NCI-H1694 treated with DMSO at 0.1 percent for 48 hours (cell line): ENCODE data around the gene TLR4.

Source experiments
- DNase-seq: peaks from one replicate; lab custom pipeline; 2025; lab: John Stamatoyannopoulos, UW

The TLR4 gene

GRCh38 chr9:117704024-117704575 lies at the start of gene TLR4:
TLR4 (plus strand) TSS chr9:117704403; CDS start chr9:117704473, 70 bp downstream.
- DNase-seq = no peak

- no peak for DNase-seq
Measured at GRCh38 chr9:117656002-117656401, 48.2 kb upstream of the TLR4 start.

DNA sequence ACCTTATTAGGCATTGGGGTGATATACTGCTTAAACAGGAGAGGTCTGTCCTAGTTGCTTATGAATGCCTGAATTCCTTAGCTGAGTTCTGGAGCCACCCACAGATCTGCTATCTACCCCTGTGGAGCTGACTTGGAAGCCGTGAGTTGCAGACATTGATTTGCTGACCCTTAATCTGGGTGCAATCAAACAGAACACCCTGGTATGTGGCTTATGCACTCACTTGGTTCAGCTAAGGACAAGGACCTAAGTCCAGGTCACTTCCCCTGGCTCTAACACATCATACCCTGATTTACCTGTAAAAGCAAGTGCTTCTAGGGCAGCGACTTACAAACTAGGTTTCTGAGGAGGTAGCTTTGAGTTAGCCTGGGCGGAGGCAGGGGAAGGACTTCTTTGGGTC lies 41.6 kb upstream of the TLR4 start:
- DNase-seq = no peak

DNA sequence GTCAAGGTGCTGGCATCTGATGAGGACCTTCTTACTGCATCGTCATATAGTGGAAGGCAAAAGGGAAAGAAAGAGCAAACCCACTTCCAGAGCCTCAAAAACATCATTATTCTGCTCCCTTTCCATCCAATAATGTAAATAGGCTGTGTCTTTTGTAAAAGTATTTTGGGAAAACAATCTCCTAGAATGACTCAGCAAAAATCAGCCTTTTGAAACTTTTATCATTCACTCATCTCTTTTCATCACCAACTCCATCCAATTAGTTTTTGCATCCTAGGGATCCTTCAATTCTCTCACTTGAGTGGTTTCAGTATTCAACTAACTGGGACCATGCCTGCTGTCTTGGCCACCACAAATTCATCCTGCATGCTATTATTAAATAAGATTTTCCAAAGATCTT lies 39.8 kb upstream of the TLR4 start:
- no peak for DNase-seq

- DNase-seq = no peak
Measured at GRCh38 chr9:117665601-117666385, 38.4 kb upstream of the TLR4 start.

- DNase-seq = no peak
Measured at GRCh38 chr9:117671468-117671867, 32.7 kb upstream of the TLR4 start.

DNA sequence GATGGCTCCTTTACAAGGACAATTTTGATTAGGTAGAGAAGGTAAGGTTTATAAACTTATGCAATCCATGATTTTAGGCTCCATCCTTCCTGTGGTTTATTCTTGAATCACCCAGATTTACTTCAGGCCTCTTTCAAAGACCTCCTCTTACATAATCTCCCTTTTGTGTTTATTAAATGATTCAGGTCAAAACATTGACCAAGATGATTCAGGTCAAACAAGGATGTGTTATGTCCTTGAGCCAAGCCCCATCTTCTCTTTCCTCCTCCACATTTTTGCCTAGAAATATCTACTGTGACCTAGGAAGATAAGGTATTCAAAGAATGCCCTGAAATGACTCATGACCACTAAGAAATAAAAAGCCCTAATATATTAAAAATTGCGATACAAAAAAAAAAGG lies 31.8 kb upstream of the TLR4 start:
- no peak for DNase-seq

- no peak for DNase-seq
Measured at GRCh38 chr9:117677572-117677971, 26.6 kb upstream of the TLR4 start.

- DNase-seq = no peak
Measured at GRCh38 chr9:117678871-117679270, 25.3 kb upstream of the TLR4 start.

GRCh38 chr9:117679416-117679815 lies 24.8 kb upstream of the TLR4 start:
- DNase-seq = no peak

DNA sequence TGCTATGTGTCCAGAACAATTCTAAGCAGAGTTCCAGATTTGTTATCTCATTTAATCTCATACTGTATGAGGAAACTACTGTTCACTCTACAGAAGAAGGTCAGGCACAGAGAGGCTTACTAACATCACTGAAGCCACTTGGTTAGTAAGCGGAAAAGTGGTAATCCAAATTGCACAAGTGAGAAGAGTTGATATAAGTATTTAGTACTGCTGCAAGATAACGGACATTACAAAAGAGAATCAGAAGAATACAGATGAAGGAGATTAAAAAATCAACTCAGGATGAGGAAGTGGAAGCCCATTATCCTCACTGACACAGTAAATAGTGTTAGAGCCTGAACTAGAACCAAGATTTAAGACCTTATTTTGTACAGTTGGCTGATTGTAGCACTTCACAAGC lies 22.3 kb upstream of the TLR4 start:
- no peak for DNase-seq

DNA sequence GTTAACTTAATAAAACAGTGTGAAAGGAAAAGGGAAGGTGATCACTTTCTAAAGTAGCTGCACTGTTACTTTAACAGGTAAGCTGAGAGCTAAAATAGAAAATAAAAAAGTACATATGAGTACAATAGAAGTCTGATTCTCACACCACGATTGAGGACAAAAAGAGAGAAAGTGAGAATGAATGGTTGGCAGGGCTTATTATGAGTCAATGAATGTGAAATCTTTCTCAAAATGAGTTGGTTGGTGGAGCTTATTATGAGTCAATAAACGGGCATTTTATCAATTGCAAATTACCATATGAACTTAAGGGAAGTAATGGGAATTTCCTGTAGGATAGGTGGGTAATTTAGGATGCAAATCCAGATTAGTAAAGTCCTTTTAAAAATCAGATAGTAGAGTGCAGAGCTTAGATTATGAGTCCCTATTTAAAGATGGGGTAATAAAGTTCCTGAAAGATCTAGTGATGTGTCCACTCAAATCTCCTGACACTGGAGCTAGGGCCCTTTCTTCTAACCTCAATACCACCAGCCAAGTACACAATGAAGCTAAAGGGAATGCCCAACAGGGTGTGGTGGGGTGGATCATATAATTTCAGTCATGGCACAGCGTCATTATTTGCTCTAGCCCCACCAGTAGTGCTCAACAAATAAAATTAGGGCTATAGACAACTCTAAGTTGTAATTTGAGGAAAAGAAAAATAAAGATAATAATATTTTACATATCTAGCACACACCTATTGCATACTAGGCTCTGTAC lies 21.1 kb upstream of the TLR4 start:
- no peak for DNase-seq

DNA sequence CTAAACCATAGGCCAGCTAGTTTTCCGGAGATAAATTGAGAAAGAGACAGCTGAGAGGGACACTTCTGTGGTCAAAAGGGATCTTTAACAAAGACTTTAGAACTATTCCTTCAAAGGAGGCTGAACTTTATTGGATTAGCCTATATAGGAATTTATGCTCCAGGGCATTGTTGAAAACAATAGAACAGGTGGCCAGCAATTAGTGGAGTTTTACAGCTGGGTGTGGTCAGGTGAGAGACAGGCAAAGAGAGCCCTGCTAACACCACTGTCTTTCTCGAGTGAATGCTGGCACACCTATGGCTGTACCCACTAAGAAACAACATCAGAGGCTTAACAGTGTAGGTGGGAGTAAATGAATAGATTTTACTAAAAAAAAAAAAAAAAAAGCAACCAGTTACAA lies 16.7 kb upstream of the TLR4 start:
- DNase-seq = no peak

DNA sequence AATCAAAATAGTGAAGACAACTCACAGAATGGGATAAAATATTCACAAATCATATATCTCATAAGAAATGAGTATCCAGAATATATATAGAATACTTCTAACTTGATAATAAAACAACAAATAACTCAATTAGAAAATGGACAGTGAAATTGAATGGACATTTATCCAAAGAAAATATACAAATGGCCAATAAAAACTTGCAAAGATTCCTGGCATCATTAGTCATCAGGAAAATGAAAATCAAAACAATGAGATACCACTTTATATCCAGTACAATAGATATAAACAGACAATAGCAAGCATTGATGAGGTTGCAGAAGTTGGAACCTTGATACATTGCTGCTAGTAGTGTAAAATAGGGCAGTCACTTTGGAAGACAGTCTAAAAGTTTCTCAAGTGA lies 12.8 kb upstream of the TLR4 start:
- DNase-seq = no peak

- no peak for DNase-seq
Measured at GRCh38 chr9:117696154-117696553, 8.0 kb upstream of the TLR4 start.

DNA sequence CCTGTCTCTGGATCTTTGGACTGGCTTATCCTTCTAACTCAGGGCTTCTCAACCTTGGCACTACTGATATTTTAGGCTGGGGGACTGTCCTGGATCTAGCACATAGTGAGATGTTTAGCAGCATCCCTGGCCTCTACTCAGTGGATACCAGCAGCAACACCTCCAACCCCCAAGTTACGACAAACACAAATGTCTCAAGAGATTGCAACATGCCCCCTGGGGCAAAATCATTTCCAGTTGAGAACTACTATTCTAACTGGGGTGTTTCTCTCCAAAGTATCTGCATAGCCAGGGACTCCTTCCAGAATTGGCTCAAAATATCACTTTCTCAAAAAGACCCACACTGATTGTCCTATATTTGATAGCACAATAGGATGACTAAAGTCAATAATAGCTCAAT lies 7.2 kb upstream of the TLR4 start:
- DNase-seq = no peak

DNA sequence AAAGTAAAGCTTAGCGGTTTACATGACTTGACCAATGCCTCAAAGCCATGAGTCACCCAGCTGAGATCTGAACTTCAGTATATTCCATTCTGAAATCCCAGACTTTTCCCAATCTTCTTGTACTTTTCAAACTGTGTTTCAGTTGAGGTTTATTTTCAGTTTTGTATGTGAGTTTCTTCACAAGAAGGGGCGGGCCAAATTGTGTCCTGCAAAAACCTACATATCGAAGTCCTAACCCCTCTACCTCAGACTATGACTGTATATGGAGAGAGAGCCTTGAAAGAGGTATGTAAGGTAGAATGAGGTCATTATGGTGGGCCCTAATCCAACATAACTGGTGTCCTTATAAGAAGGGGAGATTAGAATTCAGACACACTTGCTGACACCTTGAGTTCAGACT lies 666 bp upstream of the TLR4 start:
- no peak for DNase-seq

DNA sequence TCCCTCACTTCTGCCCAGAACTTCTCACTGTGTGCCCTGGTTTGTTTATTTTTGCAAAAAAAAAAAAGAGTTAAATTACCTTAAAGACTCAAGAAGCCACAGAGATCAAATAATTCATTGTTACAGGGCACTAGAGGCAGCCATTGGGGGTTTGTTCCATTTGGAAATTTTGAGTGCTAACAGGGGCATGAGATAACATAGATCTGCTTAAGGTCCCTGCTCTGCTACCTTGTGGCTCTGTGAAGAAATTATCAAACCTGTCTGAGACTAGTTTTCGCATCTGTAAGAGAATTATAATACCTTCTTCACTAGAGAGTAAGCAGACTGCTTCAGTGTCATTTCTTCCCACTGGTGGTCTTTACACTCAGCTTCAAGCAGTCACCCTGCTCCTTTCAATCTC lies 394 bp downstream of the TLR4 start:
- DNase-seq = no peak

DNA sequence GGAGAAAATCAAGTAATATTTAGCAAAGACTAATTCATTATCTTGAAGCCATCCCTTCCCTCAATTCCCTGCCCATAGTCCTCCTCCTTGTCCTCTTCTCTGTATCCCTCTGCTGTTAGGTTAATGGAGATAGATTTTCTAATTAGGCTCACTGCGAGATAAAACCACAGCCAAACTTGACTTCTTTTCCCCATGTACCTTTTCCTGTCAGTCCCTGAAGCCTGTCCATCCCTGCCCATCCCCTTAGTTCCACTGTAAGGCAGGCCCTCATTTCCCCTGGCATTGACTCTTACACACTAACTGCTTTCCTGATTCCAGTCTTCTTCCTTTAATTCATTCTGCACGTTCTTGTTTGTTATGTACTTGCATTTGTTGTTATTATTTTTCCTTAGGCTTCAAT lies 1.2 kb downstream of the TLR4 start:
- no peak for DNase-seq

DNA sequence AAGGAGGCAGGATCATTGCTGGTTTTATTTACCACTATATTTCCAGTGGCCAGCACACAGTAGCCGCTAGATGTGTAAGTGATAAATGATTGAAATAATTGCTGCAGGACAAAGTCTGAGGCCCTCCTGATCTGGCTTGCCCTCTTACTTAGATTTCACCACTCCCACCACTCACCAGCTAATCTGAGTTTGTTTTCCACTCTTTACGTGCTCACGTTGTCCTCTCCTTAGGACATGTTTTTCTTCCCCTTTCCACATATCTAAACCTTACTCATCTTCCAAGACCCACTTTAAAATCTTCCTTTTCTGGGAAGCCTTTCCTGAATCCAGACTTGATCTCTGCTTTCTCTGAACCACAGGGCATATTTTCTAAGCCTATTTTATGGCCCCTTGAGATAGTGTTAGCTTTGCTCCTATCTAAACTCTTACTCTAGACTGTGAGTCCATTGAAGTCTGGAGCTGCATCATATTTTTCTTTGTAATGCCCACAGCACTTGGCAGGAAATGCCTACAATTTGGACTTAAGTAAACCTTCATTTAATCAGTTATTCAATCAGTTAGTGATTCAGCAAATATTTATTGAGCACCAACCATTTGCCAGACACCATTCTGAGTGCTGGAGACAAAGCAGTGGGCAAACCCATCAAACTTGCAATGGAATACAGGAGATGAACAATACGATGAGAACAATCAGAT lies 2.4 kb downstream of the TLR4 start:
- no peak for DNase-seq

DNA sequence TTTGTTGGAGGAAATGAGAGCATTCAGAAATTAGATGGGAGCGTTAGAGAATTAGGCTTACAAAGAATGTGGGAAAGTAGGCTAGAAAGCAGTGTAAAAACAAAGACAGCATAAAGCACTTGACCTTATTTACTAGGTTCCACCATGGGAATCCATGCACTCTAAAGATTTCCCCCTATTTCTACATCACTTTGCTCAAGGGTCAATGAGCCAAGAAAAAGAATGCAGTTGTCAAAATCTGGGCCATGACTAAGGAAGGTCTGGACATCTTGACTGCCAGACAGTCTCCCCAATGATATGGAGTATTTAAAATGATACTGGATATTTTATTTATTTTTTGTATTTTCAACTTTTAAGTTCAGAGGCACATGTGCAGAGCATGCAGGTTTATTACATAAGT lies 3.4 kb downstream of the TLR4 start:
- no peak for DNase-seq

- no peak for DNase-seq
Measured at GRCh38 chr9:117709936-117710335, 5.7 kb downstream of the TLR4 start.

DNA sequence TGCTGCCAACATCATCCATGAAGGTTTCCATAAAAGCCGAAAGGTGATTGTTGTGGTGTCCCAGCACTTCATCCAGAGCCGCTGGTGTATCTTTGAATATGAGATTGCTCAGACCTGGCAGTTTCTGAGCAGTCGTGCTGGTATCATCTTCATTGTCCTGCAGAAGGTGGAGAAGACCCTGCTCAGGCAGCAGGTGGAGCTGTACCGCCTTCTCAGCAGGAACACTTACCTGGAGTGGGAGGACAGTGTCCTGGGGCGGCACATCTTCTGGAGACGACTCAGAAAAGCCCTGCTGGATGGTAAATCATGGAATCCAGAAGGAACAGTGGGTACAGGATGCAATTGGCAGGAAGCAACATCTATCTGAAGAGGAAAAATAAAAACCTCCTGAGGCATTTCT lies 10.1 kb downstream of the TLR4 start:
- DNase-seq = no peak
